ENCODE data around the gene PRPF40A. TPM values are rescaled to one million over a fixed set of nuclear protein-coding genes. Genes with fewer than 3 reads are reported as not detected.

Gene PRPF40A
- total and polyA plus RNA-seq, 2 of the 13 experiments (the other 11 are each of a cell fraction or from before 2014, with no cell fraction given), result 146 to 207 TPM

GRCh38 chr2:152623775-152624174, 93.5 kb downstream of the PRPF40A start:
- ATAC-seq (no peak), DNase-seq (ENCODE audit: low spot score) (no peak), FAIRE-seq (no peak)
- H3K9ac ChIP-seq (ENCODE audit: insufficient read depth, low read depth, low read length), result no peak overlapping the region
- CTCF ChIA-PET (ENCODE audit: low intra/inter-chr PET ratio, low total read pairs), result no interaction called here
- H3K4me3 ChIP-seq (replicated peaks in 1 of 3; ENCODE audit: insufficient read depth in 1 of 3, low read depth in 2 of 3, low read length in 3 of 3), result no peak overlapping the region
- TF ChIP-seq MEIS1 (CRISPR knock-in tag; IDR thresholded peaks at IDR 0.05; ENCODE audit: borderline replicate concordance), result no peak
- peak; percentile 93; the same call in 1 of the 2 replicates for TF ChIP-seq PCBP1 (IDR thresholded peaks at IDR 0.05; ENCODE audit: borderline replicate concordance, low read depth, low read length)
- peak; percentile 82 for TF ChIP-seq PCBP2 (optimal IDR thresholded peaks at IDR 0.05; ENCODE audit: low read depth, low read length, poor library complexity, severe bottlenecking)
- TF ChIP-seq HNRNPK (IDR thresholded peaks at IDR 0.05; ENCODE audit: low read depth, low read length, poor library complexity, severe bottlenecking), result peak; percentile 99
- TF ChIP-seq EZH2 (conservative IDR thresholded peaks at IDR 0.05; ENCODE audit: low read depth, low read length), result no peak
- H3K36me3 ChIP-seq (replicated peaks in 1 of 2; ENCODE audit: control insufficient read depth in 1 of 2, insufficient read depth in 2 of 2, low read length in 2 of 2), result peaks cover 47 to 79% of the 10 kb centered on the region in 2 experiments
- no peak overlapping the region for H3K4me2 ChIP-seq (ENCODE audit: low read depth, low read length)
- POLR2A ChIA-PET, result no interaction called here
- no peaks in the 10 kb centered on the region for H3K4me1 ChIP-seq (ENCODE audit: insufficient read depth, low read length)
- BruUV-seq (replicated peaks), result no TSS peak
- no peaks in the 10 kb centered on the region for H3K27me3 ChIP-seq (ENCODE audit: control insufficient read depth in 1 of 2, insufficient read depth in 2 of 2, low read length in 2 of 2)
- H3K9me3 ChIP-seq (ENCODE audit: low read length), result no peaks in the 10 kb centered on the region
- no peak overlapping the region for H3K27ac ChIP-seq (ENCODE audit: extremely low read length, insufficient read depth, low read length)
- WGBS (ENCODE audit: low lambda C conversion rate), result 100% methylated on average over 1 of the region's 2 CpGs
- intact Hi-C loops (cut with micrococcal nuclease; ENCODE audit: unreplicated experiment), result no loop called here
- no peaks in the 10 kb centered on the region for H3K79me2 ChIP-seq (ENCODE audit: insufficient read depth, low read length)
- in situ Hi-C loops (cut with HindIII; ENCODE audit: extremely low pct_ligation_motif_present, low pct_unique_long_range_greater_than_20kb), result no loop called here
- H2AFZ ChIP-seq (ENCODE audit: low read length), result no peak overlapping the region
- H4K20me1 ChIP-seq (ENCODE audit: insufficient read depth, low read length), result no peaks in the 10 kb centered on the region

- BruUV-seq (replicated peaks), result no TSS peak
- TF ChIP-seq PHF8 (CRISPR knock-in tag; IDR thresholded peaks at IDR 0.05) (no peak), RBM22 (optimal IDR thresholded peaks at IDR 0.05; ENCODE audit: low read length) (peak; percentile 91)
These were observed 94.1 kb downstream of the PRPF40A start for GRCh38 chr2:152623076-152623740.

More at GRCh38 chr2:152623076-152623740, 94.1 kb downstream of the PRPF40A start:
- Histone ChIP-seq H3K4me1 (ENCODE audit: insufficient read depth, low read length) (no peaks in the 10 kb centered on the region), H2AFZ (ENCODE audit: low read length) (no peak overlapping the region), H3K27me3 (ENCODE audit: control insufficient read depth in 1 of 2, insufficient read depth in 2 of 2, low read length in 2 of 2) (no peaks in the 10 kb centered on the region), H3K27ac (ENCODE audit: extremely low read length, insufficient read depth, low read length) (no peak overlapping the region), H3K4me2 (ENCODE audit: low read depth, low read length) (no peak overlapping the region), H4K20me1 (ENCODE audit: insufficient read depth, low read length) (no peaks in the 10 kb centered on the region), H3K4me3 (replicated peaks in 1 of 3; ENCODE audit: insufficient read depth in 1 of 3, low read depth in 2 of 3, low read length in 3 of 3) (no peak overlapping the region), H3K36me3 (replicated peaks in 1 of 2; ENCODE audit: control insufficient read depth in 1 of 2, insufficient read depth in 2 of 2, low read length in 2 of 2) (peaks cover 42 to 79% of the 10 kb centered on the region in 2 experiments), H3K79me2 (ENCODE audit: insufficient read depth, low read length) (no peaks in the 10 kb centered on the region), H3K9ac (ENCODE audit: insufficient read depth, low read depth, low read length) (no peak overlapping the region), H3K9me3 (ENCODE audit: low read length) (no peaks in the 10 kb centered on the region)
- intact Hi-C loops (cut with micrococcal nuclease; ENCODE audit: unreplicated experiment) (no loop called here), in situ Hi-C loops (cut with HindIII; ENCODE audit: extremely low pct_ligation_motif_present, low pct_unique_long_range_greater_than_20kb) (no loop called here)
- DNase-seq (ENCODE audit: low spot score) (no peak), FAIRE-seq (no peak), ATAC-seq (no peak)
- CTCF ChIA-PET (ENCODE audit: low intra/inter-chr PET ratio, low total read pairs), result no interaction called here
- POLR2A ChIA-PET, result no interaction called here
- 82% methylated on average over 13 of the region's 13 CpGs for WGBS (ENCODE audit: low lambda C conversion rate)

Measured in HepG2 (cell line).